Loucy (cell line): ENCODE results near the gene HSD17B12.

ENCODE experiments used
- H2AFZ ChIP-seq: fragments of 200-600 bp; sonication (generic); 2 replicates; pipeline ENCODE4 v1.6.0; 2016; ENCODE audit warnings: antibody characterized with exemption, mild to moderate bottlenecking, low read length, moderate library complexity
- H3F3A ChIP-seq: fragments of 200-600 bp; 2 replicates; pipeline ENCODE4 v1.6.0; 2016; ENCODE audit warnings: antibody characterized with exemption, low read depth, mild to moderate bottlenecking
- H3K27me3 ChIP-seq: fragments of 200-600 bp; sonication (generic); 2 replicates; pipeline ENCODE4 v1.6.1; 2014; ENCODE audit warnings: low read length, mild to moderate bottlenecking; ENCODE audit not compliant: insufficient read depth, poor library complexity, severe bottlenecking
- H3K36me3 ChIP-seq: fragments of 200-600 bp; sonication (generic); 2 replicates; pipeline ENCODE4 v1.6.1; 2016; ENCODE audit warnings: low read length; ENCODE audit not compliant: insufficient read depth
- H3K4me1 ChIP-seq: fragments of 200-600 bp; sonication (generic); 2 replicates; pipeline ENCODE4 v1.5.1; 2014; ENCODE audit warnings: low read length, mild to moderate bottlenecking; ENCODE audit not compliant: insufficient read depth, poor library complexity, severe bottlenecking
- H3K4me2 ChIP-seq: fragments of 200-600 bp; sonication (generic); 2 replicates; pipeline ENCODE4 v1.6.0; 2014; ENCODE audit warnings: antibody characterized with exemption, low read length, low read depth, mild to moderate bottlenecking; ENCODE audit not compliant: poor library complexity, severe bottlenecking
- H3K4me3 ChIP-seq: fragments of 200-600 bp; sonication (generic); 2 replicates; pipeline ENCODE4 v1.5.1; 2014; ENCODE audit warnings: low read length, mild to moderate bottlenecking, mixed read lengths; ENCODE audit not compliant: poor library complexity, severe bottlenecking
- H3K79me2 ChIP-seq: fragments of 200-600 bp; sonication (generic); 2 replicates; pipeline ENCODE4 v1.6.1; 2014; ENCODE audit warnings: low read length; ENCODE audit not compliant: insufficient read depth
- H3K9ac ChIP-seq: fragments of 200-600 bp; sonication (generic); 2 replicates; pipeline ENCODE4 v1.6.0; 2014; ENCODE audit warnings: mild to moderate bottlenecking, low read depth, low read length, moderate library complexity; ENCODE audit not compliant: poor library complexity, severe bottlenecking
- H3K9me2 ChIP-seq: fragments of 200-600 bp; sonication (generic); replicated peaks from 2 replicates; pipeline ENCODE4 v1.6.1; 2016; ENCODE audit warnings: low read depth, low read length, mixed read lengths
- H3K9me3 ChIP-seq: fragments of 200-600 bp; sonication (generic); 2 replicates; pipeline ENCODE4 v1.6.1; 2014; ENCODE audit warnings: mild to moderate bottlenecking, antibody characterized with exemption, low read length, low read depth; ENCODE audit not compliant: insufficient read depth
- H4K20me1 ChIP-seq: fragments of 200-600 bp; sonication (generic); 2 replicates; pipeline ENCODE4 v1.6.0; 2014; ENCODE audit warnings: antibody characterized with exemption, low read length, mild to moderate bottlenecking; ENCODE audit not compliant: insufficient read depth, poor library complexity, severe bottlenecking
- EZH2phosphoT487 ChIP-seq: fragments of 200-600 bp; IDR thresholded peaks from 2 replicates; pipeline ENCODE4 v1.6.1; 2018; ENCODE audit warnings: antibody characterized with exemption, mild to moderate bottlenecking, moderate library complexity, borderline replicate concordance
- TF ChIP-seq, protein P1 (sequence below): fragments of 200-600 bp; sonication (generic); conservative IDR thresholded peaks from 2 replicates; pipeline ENCODE4 v1.5.1; 2014; ENCODE audit warnings: mild to moderate bottlenecking, antibody characterized with exemption, low read length

The HSD17B12 gene

DNA sequence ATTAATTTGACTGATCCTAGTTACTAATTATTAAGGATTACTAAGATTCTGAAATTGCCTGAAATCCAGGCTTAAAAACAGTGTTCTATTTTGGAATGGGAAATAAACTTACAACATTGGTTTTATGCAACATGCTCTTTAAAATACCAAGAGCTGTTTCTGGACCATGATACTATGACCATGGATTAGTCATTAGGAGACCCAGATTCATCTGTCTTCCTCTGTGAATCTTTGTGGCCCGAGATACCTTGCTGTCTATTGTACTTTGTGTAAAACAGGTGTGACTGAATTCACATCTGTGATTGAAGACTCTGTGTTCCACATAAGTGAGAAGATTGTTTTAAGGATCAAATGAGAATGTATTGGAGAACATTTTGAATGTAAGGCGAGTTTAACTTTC lies 98.8 kb downstream of the HSD17B12 start:
- Histone ChIP-seq H3K9ac (no peak overlapping the region), H3K36me3 (no peaks in the 10 kb centered on the region), H4K20me1 (no peaks in the 10 kb centered on the region), H3K27me3 (no peaks in the 10 kb centered on the region), H3F3A (no peaks in the 10 kb centered on the region), H3K4me3 (no peak overlapping the region), H3K9me3 (peaks cover 5% of the 10 kb centered on the region; the same call in 1 of the 2 replicates), H3K4me1 (no peaks in the 10 kb centered on the region), H2AFZ (no peak overlapping the region), H3K4me2 (no peak overlapping the region), H3K79me2 (no peaks in the 10 kb centered on the region), H3K9me2 (no peaks in the 10 kb centered on the region)
- TF ChIP-seq, protein P1, sequence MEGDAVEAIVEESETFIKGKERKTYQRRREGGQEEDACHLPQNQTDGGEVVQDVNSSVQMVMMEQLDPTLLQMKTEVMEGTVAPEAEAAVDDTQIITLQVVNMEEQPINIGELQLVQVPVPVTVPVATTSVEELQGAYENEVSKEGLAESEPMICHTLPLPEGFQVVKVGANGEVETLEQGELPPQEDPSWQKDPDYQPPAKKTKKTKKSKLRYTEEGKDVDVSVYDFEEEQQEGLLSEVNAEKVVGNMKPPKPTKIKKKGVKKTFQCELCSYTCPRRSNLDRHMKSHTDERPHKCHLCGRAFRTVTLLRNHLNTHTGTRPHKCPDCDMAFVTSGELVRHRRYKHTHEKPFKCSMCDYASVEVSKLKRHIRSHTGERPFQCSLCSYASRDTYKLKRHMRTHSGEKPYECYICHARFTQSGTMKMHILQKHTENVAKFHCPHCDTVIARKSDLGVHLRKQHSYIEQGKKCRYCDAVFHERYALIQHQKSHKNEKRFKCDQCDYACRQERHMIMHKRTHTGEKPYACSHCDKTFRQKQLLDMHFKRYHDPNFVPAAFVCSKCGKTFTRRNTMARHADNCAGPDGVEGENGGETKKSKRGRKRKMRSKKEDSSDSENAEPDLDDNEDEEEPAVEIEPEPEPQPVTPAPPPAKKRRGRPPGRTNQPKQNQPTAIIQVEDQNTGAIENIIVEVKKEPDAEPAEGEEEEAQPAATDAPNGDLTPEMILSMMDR = no peak
- no peak for TF ChIP-seq EZH2phosphoT487

DNA sequence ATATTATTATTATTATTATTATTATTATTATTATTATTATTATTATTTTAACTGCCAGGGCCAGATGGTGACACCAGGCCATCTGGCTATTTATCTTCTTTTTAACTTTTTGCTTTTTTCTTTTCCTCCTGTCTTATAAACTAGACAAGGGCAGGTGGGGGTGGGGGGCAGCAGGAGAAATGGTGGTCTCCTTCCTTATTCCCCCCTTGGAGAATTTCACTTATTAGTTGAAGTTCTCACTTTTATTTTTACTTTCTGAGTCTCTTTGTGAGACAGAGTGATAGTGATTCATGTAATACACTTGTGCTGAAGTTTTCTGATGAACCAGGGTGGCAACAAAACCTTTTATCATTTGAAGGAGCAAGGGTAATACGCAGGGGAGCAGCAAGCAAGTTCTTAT lies 103.8 kb downstream of the HSD17B12 start:
- H3K4me2 ChIP-seq = no peak overlapping the region
- no peaks in the 10 kb centered on the region for H3K79me2 ChIP-seq
- no peaks in the 10 kb centered on the region for H3K36me3 ChIP-seq
- no peak for TF ChIP-seq EZH2phosphoT487
- TF ChIP-seq, protein P1 = no peak
- no peaks in the 10 kb centered on the region for H4K20me1 ChIP-seq
- H3K4me1 ChIP-seq = peaks cover 14% of the 10 kb centered on the region
- no peaks in the 10 kb centered on the region for H3K27me3 ChIP-seq
- no peaks in the 10 kb centered on the region for H3F3A ChIP-seq
- H3K9ac ChIP-seq = no peak overlapping the region
- H3K9me3 ChIP-seq = peaks cover 10% of the 10 kb centered on the region; the same call in 1 of the 2 replicates
- no peaks in the 10 kb centered on the region for H3K9me2 ChIP-seq
- H3K4me3 ChIP-seq = no peak overlapping the region
- no peak overlapping the region for H2AFZ ChIP-seq

DNA sequence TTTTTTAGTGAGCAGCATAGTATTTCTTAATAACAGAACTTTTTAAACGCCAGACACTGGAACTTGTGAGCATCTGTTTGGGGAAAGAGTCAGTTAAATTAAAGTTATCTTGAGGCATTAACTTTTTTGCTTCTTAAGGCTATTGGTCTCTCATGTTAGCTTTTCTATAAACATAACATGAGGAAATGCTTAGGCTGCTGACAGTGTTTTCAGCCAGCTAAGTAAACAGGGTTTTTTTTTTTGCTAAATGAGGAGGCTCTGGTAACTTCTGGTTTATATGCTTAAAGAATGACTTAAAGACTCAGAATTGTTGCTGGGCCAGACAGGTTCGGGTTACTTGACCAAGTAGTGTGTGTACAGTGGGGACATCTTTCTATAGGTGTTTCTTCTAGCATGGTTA lies 104.3 kb downstream of the HSD17B12 start:
- H3K4me2 ChIP-seq = no peak overlapping the region
- H2AFZ ChIP-seq = no peak overlapping the region
- no peaks in the 10 kb centered on the region for H3K9me2 ChIP-seq
- H3K4me1 ChIP-seq = peaks cover 14% of the 10 kb centered on the region
- H3K36me3 ChIP-seq = no peaks in the 10 kb centered on the region
- H3F3A ChIP-seq = no peaks in the 10 kb centered on the region
- H3K9ac ChIP-seq = no peak overlapping the region
- no peak overlapping the region for H3K4me3 ChIP-seq
- peaks cover 10% of the 10 kb centered on the region; the same call in 1 of the 2 replicates for H3K9me3 ChIP-seq
- H3K27me3 ChIP-seq = no peaks in the 10 kb centered on the region
- no peaks in the 10 kb centered on the region for H4K20me1 ChIP-seq
- H3K79me2 ChIP-seq = no peaks in the 10 kb centered on the region
- TF ChIP-seq, protein P1 = no peak
- TF ChIP-seq EZH2phosphoT487 = no peak
